Dendritic cell treated with granulocyte-macrophage colony-stimulating factor and Interleukin-4, amounts not matched to agents 40 ng/mL and 50 ng/mL, for 4 days (primary cell): Measurements from ENCODE around the gene C1orf53.
"Not testable (repeated sequence)": the region's sequence is repeated elsewhere in the genome, so short reads cannot be mapped to it uniquely, and the experiment has no call there.

Experiments used
- H3K27ac Mint-ChIP-seq: one replicate; pipeline ENCODE4 v1.8.0; 2022; ENCODE audit warnings: mild to moderate bottlenecking, mixed read lengths
- H3K27me3 Mint-ChIP-seq: one replicate; pipeline ENCODE4 v1.8.0; 2022; ENCODE audit warnings: mild to moderate bottlenecking, mixed read lengths
- H3K36me3 Mint-ChIP-seq: one replicate; pipeline ENCODE4 v1.8.0; 2022; ENCODE audit warnings: low read depth, mixed read lengths
- H3K4me1 Mint-ChIP-seq: one replicate; pipeline ENCODE4 v1.8.0; 2022; ENCODE audit warnings: low read depth, mixed read lengths
- H3K4me3 Mint-ChIP-seq: one replicate; pipeline ENCODE4 v1.8.0; 2022; ENCODE audit warnings: mild to moderate bottlenecking, moderate library complexity, mixed read lengths
- H3K9me3 Mint-ChIP-seq: one replicate; pipeline ENCODE4 v1.8.0; 2022; ENCODE audit warnings: mixed read lengths
- intact Hi-C: fragments of 100-400 bp; cut with micrococcal nuclease; formaldehyde crosslinking; loops from one replicate; pipeline ENCODE4 v1.15.0; 2022

Gene C1orf53

GRCh38 chr1:197942042-197942441, 39.6 kb downstream of the C1orf53 start:
- Mint-ChIP-seq H3K9me3 (no peaks in the 10 kb centered on the region), H3K27me3 (peaks cover 4% of the 10 kb centered on the region), H3K36me3 (no peaks in the 10 kb centered on the region), H3K4me3 (no peak overlapping the region), H3K27ac (no peak overlapping the region), H3K4me1 (no peaks in the 10 kb centered on the region)
- intact Hi-C loops = no loop called here

- H3K27ac Mint-ChIP-seq = no peak overlapping the region
- no peak overlapping the region for H3K4me3 Mint-ChIP-seq
- peaks cover 2% of the 10 kb centered on the region for H3K9me3 Mint-ChIP-seq
- intact Hi-C loops = no loop called here
- H3K36me3 Mint-ChIP-seq = no peaks in the 10 kb centered on the region
- H3K27me3 Mint-ChIP-seq = no peaks in the 10 kb centered on the region
- H3K4me1 Mint-ChIP-seq = no peaks in the 10 kb centered on the region
Observed at GRCh38 chr1:197944485-197944884, 42.1 kb downstream of the C1orf53 start.

- no peaks in the 10 kb centered on the region for H3K36me3 Mint-ChIP-seq
- peaks cover 23% of the 10 kb centered on the region for H3K9me3 Mint-ChIP-seq
- H3K4me1 Mint-ChIP-seq = no peaks in the 10 kb centered on the region
- no peaks in the 10 kb centered on the region for H3K27me3 Mint-ChIP-seq
- H3K4me3 Mint-ChIP-seq = no peak overlapping the region
- intact Hi-C loops = no loop called here
- no peak overlapping the region for H3K27ac Mint-ChIP-seq
Observed at GRCh38 chr1:197948926-197949899, 46.8 kb downstream of the C1orf53 start.

GRCh38 chr1:197951089-197951488, 48.7 kb downstream of the C1orf53 start:
- Mint-ChIP-seq H3K4me3 (no peak overlapping the region), H3K9me3 (peaks cover 23% of the 10 kb centered on the region), H3K27me3 (no peaks in the 10 kb centered on the region), H3K4me1 (no peaks in the 10 kb centered on the region), H3K36me3 (no peaks in the 10 kb centered on the region), H3K27ac (no peak overlapping the region)
- intact Hi-C loops = no loop called here

- H3K27me3 Mint-ChIP-seq = no peaks in the 10 kb centered on the region
- no peak overlapping the region for H3K4me3 Mint-ChIP-seq
- peaks cover 23% of the 10 kb centered on the region for H3K9me3 Mint-ChIP-seq
- intact Hi-C loops = no loop called here
- H3K36me3 Mint-ChIP-seq = no peaks in the 10 kb centered on the region
- no peak overlapping the region for H3K27ac Mint-ChIP-seq
- H3K4me1 Mint-ChIP-seq = no peaks in the 10 kb centered on the region
Observed at GRCh38 chr1:197951617-197952175, 49.3 kb downstream of the C1orf53 start.

GRCh38 chr1:197953472-197953871, 51.0 kb downstream of the C1orf53 start:
- H3K27ac Mint-ChIP-seq, H3K27me3 Mint-ChIP-seq, H3K4me3 Mint-ChIP-seq, H3K36me3 Mint-ChIP-seq, intact Hi-C loops, H3K4me1 Mint-ChIP-seq: not testable (repeated sequence)
- peaks cover 23% of the 10 kb centered on the region for H3K9me3 Mint-ChIP-seq

- no peaks in the 10 kb centered on the region for H3K4me1 Mint-ChIP-seq
- no peak overlapping the region for H3K4me3 Mint-ChIP-seq
- H3K27me3 Mint-ChIP-seq = peaks cover 4% of the 10 kb centered on the region
- no peak overlapping the region for H3K27ac Mint-ChIP-seq
- H3K9me3 Mint-ChIP-seq = peaks cover 17% of the 10 kb centered on the region
- intact Hi-C loops = no loop called here
- H3K36me3 Mint-ChIP-seq = no peaks in the 10 kb centered on the region
Observed at GRCh38 chr1:197954718-197955418, 52.4 kb downstream of the C1orf53 start.

GRCh38 chr1:197955486-197956394, 53.3 kb downstream of the C1orf53 start:
- Mint-ChIP-seq H3K27me3 (peaks cover 4% of the 10 kb centered on the region), H3K9me3 (peaks cover 14% of the 10 kb centered on the region), H3K4me3 (no peak overlapping the region), H3K27ac (no peak overlapping the region), H3K36me3 (no peaks in the 10 kb centered on the region), H3K4me1 (no peaks in the 10 kb centered on the region)
- intact Hi-C loops = no loop called here
